CD4-positive, alpha-beta T cell treated with Interleukin-21 for 1 hour (primary cell): ENCODE results near the gene HTR1E.
"Not testable (repeated sequence)": the region's sequence is repeated elsewhere in the genome, so short reads cannot be mapped to it uniquely, and the experiment has no call there.

Experiments used
- DNase-seq: peaks from one replicate; pipeline ENCODE4 v3.0.0-alpha.2; 2020

Gene HTR1E

DNA sequence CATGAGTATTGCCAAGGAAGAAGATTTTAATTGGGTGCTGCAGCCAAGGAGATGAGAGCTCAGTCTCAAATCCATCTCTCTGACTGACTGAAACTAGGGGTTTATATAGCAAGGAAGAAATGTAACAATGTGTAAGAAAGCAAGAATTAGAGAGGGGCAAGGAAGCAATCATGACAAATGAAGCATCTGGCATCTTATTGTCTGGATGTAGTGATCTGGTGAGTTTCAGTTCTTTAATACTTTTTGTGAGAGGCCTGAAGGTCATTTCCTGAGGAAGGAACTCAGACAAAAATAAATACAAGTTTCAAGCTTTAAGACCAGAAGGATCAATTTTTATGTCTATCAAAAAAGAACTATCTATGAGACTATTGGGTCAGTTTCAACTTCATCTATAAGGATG, 64.2 kb downstream of the HTR1E start:
- DNase-seq = no peak

DNA sequence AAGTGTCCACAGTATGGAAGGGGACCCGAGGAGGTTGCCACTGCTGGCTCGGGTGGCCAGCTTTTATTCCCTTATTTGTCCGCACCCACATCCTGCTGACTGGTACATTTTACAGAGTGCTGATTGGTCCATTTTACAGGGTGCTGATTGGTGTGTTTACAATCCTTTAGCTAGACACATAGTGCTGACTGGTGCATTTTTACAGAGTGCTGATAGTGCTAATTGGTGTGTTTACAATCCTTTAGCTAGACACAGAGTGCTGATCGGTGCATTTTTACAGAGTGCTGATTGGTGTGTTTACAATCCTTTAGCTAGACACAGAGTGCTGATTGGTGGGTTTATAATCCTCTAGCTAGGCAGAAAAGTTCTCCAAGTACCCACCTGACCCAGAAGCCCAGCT, 65.1 kb downstream of the HTR1E start:
- not testable (repeated sequence) for DNase-seq

- DNase-seq = not testable (repeated sequence)
These were observed 69.2 kb downstream of the HTR1E start for GRCh38 chr6:87006541-87006940.

- not testable (repeated sequence) for DNase-seq
These were observed 72.3 kb downstream of the HTR1E start for GRCh38 chr6:87009581-87009980.

DNA sequence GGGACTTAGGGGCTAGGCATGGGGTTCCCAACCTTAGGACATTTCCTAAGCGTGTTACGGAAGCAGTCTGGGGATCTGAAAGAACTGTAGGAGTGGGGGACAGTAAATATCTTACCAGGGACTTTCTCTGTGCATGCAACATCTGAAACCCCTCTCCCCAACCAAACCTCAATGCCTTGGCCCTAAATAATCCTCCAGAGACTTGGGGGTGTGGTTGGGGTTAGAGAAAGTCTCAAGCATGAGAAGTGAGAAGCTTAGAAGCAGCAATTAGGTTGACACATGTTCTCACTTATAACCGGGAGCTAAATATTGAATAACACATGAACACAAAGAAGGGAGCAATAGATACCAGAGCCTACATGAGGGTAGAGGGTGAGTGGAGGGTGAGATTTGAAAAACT, 74.7 kb downstream of the HTR1E start:
- DNase-seq = no peak

DNA sequence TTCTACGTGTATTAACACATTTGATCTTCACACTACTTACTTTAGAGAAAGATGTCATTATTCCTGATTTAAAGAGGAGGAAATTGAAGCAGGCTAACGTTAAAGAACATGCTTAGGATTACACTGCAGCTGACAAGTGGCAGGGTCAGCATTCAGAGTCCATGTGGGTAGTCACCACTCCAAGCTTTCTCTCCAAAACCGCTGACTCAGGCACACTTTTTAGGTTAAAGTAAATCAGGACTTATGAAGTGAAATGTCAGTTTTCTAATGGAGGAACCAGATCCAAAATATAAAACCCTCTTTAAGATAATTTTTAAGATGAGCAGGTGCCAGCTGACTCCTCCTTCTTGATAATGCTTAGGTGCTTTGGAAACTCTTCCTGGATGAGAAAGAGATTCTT, 75.4 kb downstream of the HTR1E start:
- DNase-seq = no peak

- no peak for DNase-seq
These were observed 79.4 kb downstream of the HTR1E start for GRCh38 chr6:87016772-87017171.

GRCh38 chr6:87027021-87027420, 89.7 kb downstream of the HTR1E start:
- no peak for DNase-seq

DNA sequence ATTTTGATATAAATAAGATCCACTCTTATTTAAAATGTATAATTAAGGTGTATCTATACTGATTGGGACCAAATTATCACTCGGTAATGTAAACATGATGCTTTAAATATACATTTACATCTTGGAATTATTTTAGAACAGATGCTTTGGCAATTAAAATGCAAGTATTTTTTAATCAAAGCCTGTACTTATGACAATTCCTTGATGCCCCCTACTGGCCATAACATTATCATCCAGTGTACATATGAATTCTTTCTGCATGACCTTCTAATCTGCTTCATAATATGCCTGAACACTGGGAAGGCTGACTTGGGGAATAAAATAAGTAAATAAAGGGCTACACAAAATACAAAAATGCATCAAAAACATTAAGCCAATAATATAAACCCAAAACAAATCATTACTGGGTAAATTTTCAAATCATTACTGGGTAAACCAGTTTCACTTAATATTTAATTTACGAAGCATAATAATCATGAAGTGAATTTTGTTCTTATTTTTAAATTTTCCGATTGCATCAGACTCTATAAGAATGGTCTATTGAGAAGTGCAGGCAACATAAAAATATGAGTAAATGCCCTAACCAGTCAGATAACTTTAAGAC, 92.5 kb downstream of the HTR1E start:
- no peak for DNase-seq

GRCh38 chr6:87040729-87041128, 103.4 kb downstream of the HTR1E start:
- no peak for DNase-seq

GRCh38 chr6:87045521-87046075, 108.3 kb downstream of the HTR1E start:
- no peak for DNase-seq

GRCh38 chr6:87049779-87050178, 112.5 kb downstream of the HTR1E start:
- DNase-seq = no peak

GRCh38 chr6:87053312-87053711, 116.0 kb downstream of the HTR1E start:
- DNase-seq = no peak

GRCh38 chr6:87054143-87054833, 117.0 kb downstream of the HTR1E start:
- DNase-seq = no peak

DNA sequence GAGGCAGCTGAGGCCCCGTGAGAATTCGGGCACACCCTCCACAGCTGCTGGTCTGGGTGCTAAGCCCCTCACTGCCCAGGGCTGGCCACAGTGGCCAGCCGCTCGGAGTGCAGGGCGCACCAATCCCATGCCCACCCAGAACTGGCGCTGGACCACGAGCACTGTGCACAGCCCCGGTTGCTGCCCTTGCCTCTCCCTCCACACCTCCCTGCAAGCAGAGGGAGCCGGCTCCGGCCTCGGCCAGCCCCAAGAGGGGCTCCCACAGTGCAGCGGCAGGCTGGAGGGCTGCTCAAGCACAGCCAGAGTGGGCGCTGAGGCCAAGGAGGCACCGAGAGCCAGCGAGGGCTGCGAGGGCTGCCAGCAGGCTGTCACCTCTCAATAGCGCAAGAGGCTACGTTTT, 122.6 kb downstream of the HTR1E start:
- DNase-seq = no peak

- no peak for DNase-seq
These were observed 127.8 kb downstream of the HTR1E start for GRCh38 chr6:87065117-87065516.
